Fibroblast of skin of abdomen (primary cell): Measurements from ENCODE around the gene EFHD2.
"Not testable (repeated sequence)": the region's sequence is repeated elsewhere in the genome, so short reads cannot be mapped to it uniquely, and the experiment has no call there.

Experiments used
- DNase-seq: peaks from one replicate; pipeline ENCODE4 v3.0.0-alpha.2; 2013

The EFHD2 gene

GRCh38 chr1:15452866-15453571 lies 43.3 kb downstream of the EFHD2 start:
- no peak for DNase-seq

- peak; percentile 55 for DNase-seq
Observed at GRCh38 chr1:15453734-15454133, 44.0 kb downstream of the EFHD2 start.

- DNase-seq, result peak; percentile 67
Observed at GRCh38 chr1:15454256-15454655, 44.6 kb downstream of the EFHD2 start.

GRCh38 chr1:15455522-15455921 lies 45.8 kb downstream of the EFHD2 start:
- peak; percentile 13 for DNase-seq

- DNase-seq, result no peak
Observed at GRCh38 chr1:15456313-15456954, 46.7 kb downstream of the EFHD2 start, which contains the start of gene CELA2A. TSS of gene CELA2A (plus strand) at chr1:15456732. CDS start at chr1:15456754, 22 bp downstream.

GRCh38 chr1:15457585-15457984 lies 47.9 kb downstream of the EFHD2 start:
- DNase-seq, result no peak

- not testable (repeated sequence) for DNase-seq
Observed at GRCh38 chr1:15458388-15458787, 48.7 kb downstream of the EFHD2 start.

GRCh38 chr1:15459771-15460707 lies 50.4 kb downstream of the EFHD2 start:
- no peak for DNase-seq

- no peak for DNase-seq
Observed at GRCh38 chr1:15460708-15461095, 51.0 kb downstream of the EFHD2 start.

GRCh38 chr1:15463064-15463800 lies 53.5 kb downstream of the EFHD2 start:
- not testable (repeated sequence) for DNase-seq

- not testable (repeated sequence) for DNase-seq
Observed at GRCh38 chr1:15463926-15464322, 54.2 kb downstream of the EFHD2 start.

GRCh38 chr1:15465674-15466073 lies 56.0 kb downstream of the EFHD2 start:
- no peak for DNase-seq

GRCh38 chr1:15466955-15467625 lies 57.4 kb downstream of the EFHD2 start:
- DNase-seq, result not testable (repeated sequence)

- DNase-seq, result no peak
Observed at GRCh38 chr1:15468145-15468544, 58.5 kb downstream of the EFHD2 start.

- DNase-seq, result no peak
Observed at GRCh38 chr1:15469361-15469760, 59.7 kb downstream of the EFHD2 start.

- DNase-seq, result not testable (repeated sequence)
Observed at GRCh38 chr1:15469821-15470448, 60.2 kb downstream of the EFHD2 start.

GRCh38 chr1:15471067-15471466 lies 61.4 kb downstream of the EFHD2 start:
- DNase-seq, result not testable (repeated sequence)

- not testable (repeated sequence) for DNase-seq
Observed at GRCh38 chr1:15471723-15472122, 62.0 kb downstream of the EFHD2 start.

GRCh38 chr1:15472587-15472986 lies 62.9 kb downstream of the EFHD2 start:
- DNase-seq, result no peak

GRCh38 chr1:15475752-15476314 lies 66.1 kb downstream of the EFHD2 start, which contains the start of gene CELA2B:
TSS of gene CELA2B (plus strand) at chr1:15476104. CDS start at chr1:15476126, 22 bp downstream.
- DNase-seq, result no peak

GRCh38 chr1:15476927-15477326 lies 67.2 kb downstream of the EFHD2 start:
- no peak for DNase-seq
